GM12891 (cell line): ENCODE measurements around the gene DPYSL3.

Source experiments
- POLR2A ChIP-seq: IDR thresholded peaks from 2 replicates; pipeline ENCODE4 v1.6.1; 2011; ENCODE audit warnings: low read depth, low read length, control low read depth
- POLR2AphosphoS5 ChIP-seq: IDR thresholded peaks from 2 replicates; pipeline ENCODE4 v1.6.1; 2011; ENCODE audit warnings: low read depth, low read length, control low read depth
- POU2F2 ChIP-seq: IDR thresholded peaks from 2 replicates; pipeline ENCODE4 v1.6.1; 2011; ENCODE audit warnings: low read depth, mild to moderate bottlenecking, control low read depth, low read length, moderate library complexity
- SPI1 ChIP-seq: IDR thresholded peaks from 2 replicates; pipeline ENCODE4 v1.6.1; 2011; ENCODE audit warnings: low read depth, low read length, control low read depth
- TAF1 ChIP-seq: IDR thresholded peaks from 2 replicates; pipeline ENCODE4 v1.6.1; 2011; ENCODE audit warnings: low read depth, low read length, control low read depth

DNA sequence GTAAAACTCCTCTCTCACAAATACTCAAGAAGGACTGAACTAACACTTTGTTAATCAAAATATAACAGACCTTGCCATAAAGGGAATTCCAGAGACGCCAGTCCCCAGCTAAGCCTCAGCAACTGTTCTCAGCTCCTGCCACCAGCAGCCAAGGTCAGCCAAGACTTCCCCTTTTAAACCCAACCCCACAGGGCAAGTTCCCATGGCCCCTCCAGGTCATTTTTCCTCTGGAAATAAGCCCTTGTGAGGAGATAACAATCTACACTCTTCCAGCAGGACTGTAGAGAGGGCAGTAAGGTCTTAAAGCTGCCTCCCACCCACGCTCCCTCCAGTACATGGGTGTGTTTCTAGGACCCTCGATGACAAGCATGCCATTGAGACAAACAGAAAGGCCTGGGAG is 78.3 kb downstream of the DPYSL3 start:
- TF ChIP-seq POLR2A (no peak), POLR2AphosphoS5 (no peak), TAF1 (no peak), SPI1 (no peak), POU2F2 (no peak)
